B cell (primary cell): ENCODE results near the gene CBARP. TPM values are rescaled to one million over a fixed set of nuclear protein-coding genes. Genes with fewer than 3 reads are reported as not detected.

ENCODE experiments used
- ATAC-seq: fragments of 200-7000 bp; cut with Tn5 transposase; one replicate; pipeline ENCODE4 v1.10.0; 2021; ENCODE audit warnings: low read depth, mild to moderate bottlenecking, moderate number of reproducible peaks, moderate library complexity
- CTCF ChIA-PET: fragments of 350-600 bp; sonication (Branson Sonifier 250); formaldehyde crosslinking; loops from one replicate; lab custom pipeline; 2021; ENCODE audit warnings: antibody characterized with exemption, inconsistent platforms; lab: Charles Lee
- POLR2A ChIA-PET: fragments of 350-600 bp; sonication (Branson Sonifier 250); formaldehyde crosslinking; loops from one replicate; lab custom pipeline; 2021; ENCODE audit warnings: antibody characterized with exemption; lab: Charles Lee
- DNase-seq: peaks from one replicate; pipeline ENCODE4 v3.0.0; 2013
- H2AFZ ChIP-seq: 2 replicates; pipeline ENCODE4 v1.6.1; 2012; ENCODE audit warnings: mild to moderate bottlenecking, low read depth, low read length; ENCODE audit not compliant: insufficient read depth, poor library complexity, severe bottlenecking
- H3K27ac ChIP-seq, 2 donors: 1 replicate in 1 of 2; 2 replicates in 1 of 2; pipeline ENCODE4 v1.5.1; 2012 to 2013; ENCODE audit warnings: low read length in 2 of 2, mild to moderate bottlenecking in 2 of 2, moderate library complexity in 1 of 2
- H3K27me3 ChIP-seq, 4 experiments: fragments of 200-600 bp in 1 of 4; sonication (generic) in 1 of 4; replicated peaks in 1 of 4; 1 replicate in 2 of 4; 2 replicates in 2 of 4; pipeline versions ENCODE4 v1.6.1 to v1.7.0; 2013 to 2016; ENCODE audit warnings: low read length in 3 of 4, mild to moderate bottlenecking in 2 of 4, mixed read lengths in 1 of 4, moderate library complexity in 1 of 4; ENCODE audit not compliant: insufficient read depth in 4 of 4, control insufficient read depth in 3 of 4; ENCODE audit errors: control extremely low read depth in 1 of 4
- H3K36me3 ChIP-seq, 2 experiments: replicated peaks in 1 of 2; 1 replicate in 1 of 2; 2 replicates in 1 of 2; pipeline versions ENCODE4 v1.6.1 to v1.7.1; 2013; ENCODE audit warnings: low read length in 1 of 2; ENCODE audit not compliant: insufficient read depth in 2 of 2, control insufficient read depth in 1 of 2; ENCODE audit errors: control extremely low read depth in 1 of 2, extremely low read depth in 1 of 2
- H3K4me1 ChIP-seq, 2 donors: fragments of 200-600 bp in 1 of 2; sonication (generic) in 1 of 2; 1 replicate in 1 of 2; 2 replicates in 1 of 2; pipeline versions ENCODE4 v1.5.1 to v1.6.1; 2013 to 2017; ENCODE audit warnings: low read length in 2 of 2; ENCODE audit not compliant: control insufficient read depth in 2 of 2, insufficient read depth in 2 of 2
- H3K4me2 ChIP-seq: replicated peaks from 2 replicates; pipeline ENCODE3; 2012; ENCODE audit warnings: mild to moderate bottlenecking, low read depth, low read length; ENCODE audit not compliant: poor library complexity, severe bottlenecking
- H3K4me3 ChIP-seq, 5 experiments: fragments of 200-600 bp in 1 of 5; sonication (generic) in 1 of 5; 1 replicate in 3 of 5; 2 replicates in 2 of 5; pipeline versions ENCODE4 v1.5.1 to v1.7.0; 2011 to 2016; ENCODE audit warnings: low read length in 4 of 5, mild to moderate bottlenecking in 4 of 5, low read depth in 2 of 5, control low read depth in 1 of 5, moderate library complexity in 1 of 5; ENCODE audit not compliant: insufficient read depth in 1 of 5; ENCODE audit errors: control extremely low read depth in 1 of 5, extremely low read depth in 1 of 5
- H3K79me2 ChIP-seq: fragments of 200-600 bp; sonication (generic); one replicate; pipeline ENCODE4 v1.6.0; 2016; ENCODE audit warnings: low read length; ENCODE audit not compliant: control insufficient read depth, insufficient read depth
- H3K9ac ChIP-seq: fragments of 200-600 bp; sonication (generic); 2 replicates; pipeline ENCODE4 v1.6.1; 2017; ENCODE audit warnings: mild to moderate bottlenecking, low read length, moderate library complexity
- H3K9me3 ChIP-seq, 3 donors: one replicate each; pipeline versions ENCODE4 v1.6.1 to v1.7.1; 2013; ENCODE audit warnings: low read length in 2 of 3; ENCODE audit not compliant: control insufficient read depth in 2 of 3, insufficient read depth in 1 of 3; ENCODE audit errors: control extremely low read depth in 1 of 3
- H4K20me1 ChIP-seq: 2 replicates; pipeline ENCODE4 v1.6.0; 2012; ENCODE audit warnings: mild to moderate bottlenecking, low read length; ENCODE audit not compliant: insufficient read depth, control insufficient read depth, poor library complexity, severe bottlenecking
- H3K27ac Mint-ChIP-seq: one replicate; pipeline ENCODE4 v1.8.0; 2021; ENCODE audit warnings: mixed read lengths
- H3K27me3 Mint-ChIP-seq: one replicate; pipeline ENCODE4 v1.8.0; 2021; ENCODE audit warnings: mixed read lengths
- H3K4me1 Mint-ChIP-seq: one replicate; pipeline ENCODE4 v1.8.0; 2021; ENCODE audit warnings: mixed read lengths
- H3K4me3 Mint-ChIP-seq: one replicate; pipeline ENCODE4 v1.8.0; 2021; ENCODE audit warnings: mixed read lengths
- H3K9me3 Mint-ChIP-seq: one replicate; pipeline ENCODE4 v1.8.0; 2022; ENCODE audit warnings: mixed read lengths; ENCODE audit not compliant: insufficient read depth
- CTCF ChIP-seq: fragments of 200-600 bp; IDR thresholded peaks from one replicate; pipeline ENCODE4 v1.8.0; 2022; ENCODE audit warnings: antibody characterized with exemption, mild to moderate bottlenecking
- EZH2 ChIP-seq: IDR thresholded peaks from 2 replicates; pipeline ENCODE4 v1.6.1; 2012; ENCODE audit warnings: borderline replicate concordance, low read depth, mild to moderate bottlenecking, moderate library complexity, low read length; ENCODE audit not compliant: insufficient read depth, poor library complexity, severe bottlenecking
- WGBS: methylation state at CpG from one replicate; pipeline ENCODE4 v1.1.5; 2013; ENCODE audit warnings: missing lambda C conversion rate; ENCODE audit not compliant: insufficient coverage; 5-methylcytosine and 5-hydroxymethylcytosine counted together
- intact Hi-C: fragments of 100-400 bp; cut with micrococcal nuclease; formaldehyde crosslinking; loops from one replicate; pipeline ENCODE4 v1.10.0; 2022
- polyA plus RNA-seq: library from polyadenylated mRNA; depleted of rRNA; stranded (reverse); fragments of >200 nt; gene quantifications from 2 replicates; pipeline ENCODE4 v1.2.3, GENCODE V29; 2012
- total RNA-seq, 2 donors: library from RNA; stranded (reverse); fragments of 120-200 nt in 1 of 2; gene quantifications; 1 replicate in 1 of 2; 2 replicates in 1 of 2; pipeline versions ENCODE4 v1.2.3 to v1.2.4, GENCODE V29; 2013 to 2022

Gene CBARP
- total and polyA plus RNA-seq, 2 donors (not counting 1 experiment from before 2014, with no cell fraction given): not detected

- Histone ChIP-seq H3K4me1 (peaks cover 29 to 56% of the 10 kb centered on the region in 2 donors), H3K27me3 (no peaks in the 10 kb centered on the region), H3K79me2 (peaks cover 41% of the 10 kb centered on the region), H3K36me3 (peaks cover 0 to 16% of the 10 kb centered on the region in 2 experiments), H3K4me3 (peak overlapping the region in 4 of 5 experiments; percentile 72 to 92 (median 88)), H3K27ac (peak overlapping the region; percentile 73 to 94), H3K9ac (peak overlapping the region; percentile 88), H3K4me2 (peak overlapping the region; percentile 99), H2AFZ (no peak overlapping the region), H4K20me1 (peaks cover 42% of the 10 kb centered on the region), H3K9me3 (no peaks in the 10 kb centered on the region)
- intact Hi-C loops: loop anchor here (1.0 to 10.0 kb wide), 5 partner anchors 12 to 1935 kb away; partner anchors contain the start of genes CNN2, NCLN, RNU6-2 and TMEM259
- H3K27ac Mint-ChIP-seq: peak overlapping the region; percentile 92
- ChIA-PET CTCF (interaction anchor here (0.7 to 2.3 kb wide), 2 partner anchors 8 to 18 kb away, joined by 3 to 31 read pairs; no protein-coding TSS in a partner anchor), POLR2A (interaction anchor here (0.9 to 2.5 kb wide), 4 partner anchors 10 to 19 kb away, joined by 6 to 33 read pairs (median 8); partner anchors contain the start of gene CIRBP)
- peaks cover 27% of the 10 kb centered on the region for H3K4me1 Mint-ChIP-seq
- no peaks in the 10 kb centered on the region for H3K9me3 Mint-ChIP-seq
- DNase-seq (peak; percentile 98), ATAC-seq (peak; percentile 48)
- TF ChIP-seq CTCF (no peak), EZH2 (no peak)
- no peaks in the 10 kb centered on the region for H3K27me3 Mint-ChIP-seq
- peak overlapping the region; percentile 86 for H3K4me3 Mint-ChIP-seq
- WGBS: under 1% methylated on average over 83 of the region's 102 CpGs
Observed at GRCh38 chr19:1249298-1249989, 11.6 kb upstream of the CBARP start.
